GM18511 (cell line): ENCODE results near the gene TIMP3.

Experiments
- ATAC-seq: cut with Tn5 transposase; IDR thresholded peaks from one replicate; pipeline ENCODE4 v1.9.1; 2021; ENCODE audit warnings: mild to moderate bottlenecking, moderate library complexity; ENCODE audit not compliant: unreplicated experiment

The TIMP3 gene

DNA sequence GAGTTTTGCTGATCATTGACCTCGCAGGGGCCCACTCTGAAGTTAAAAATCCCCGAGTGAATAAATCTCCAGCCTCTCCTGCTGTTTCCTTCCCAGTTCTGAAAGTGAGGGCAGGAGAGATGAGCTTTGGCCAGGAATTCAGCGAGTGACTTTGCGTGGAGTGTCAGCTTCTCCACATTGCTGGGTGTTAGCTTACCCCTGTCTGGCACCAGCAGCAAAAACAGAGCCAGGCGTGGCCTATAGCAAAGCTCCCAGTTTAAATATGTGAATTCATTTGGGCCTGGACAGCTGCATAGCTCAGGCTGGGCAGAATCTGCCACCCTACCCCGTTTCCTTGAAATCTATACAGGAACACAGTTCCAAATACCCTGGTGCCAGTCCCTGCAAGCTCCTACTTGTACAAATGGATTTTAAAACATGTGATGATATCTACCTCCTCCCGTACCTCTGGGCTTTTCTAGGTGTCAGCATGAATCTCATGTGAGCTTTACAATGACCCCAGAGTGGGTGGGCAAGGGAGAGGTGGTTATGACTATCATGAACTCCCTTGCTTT lies 25.6 kb downstream of the TIMP3 start:
- no peak for ATAC-seq

DNA sequence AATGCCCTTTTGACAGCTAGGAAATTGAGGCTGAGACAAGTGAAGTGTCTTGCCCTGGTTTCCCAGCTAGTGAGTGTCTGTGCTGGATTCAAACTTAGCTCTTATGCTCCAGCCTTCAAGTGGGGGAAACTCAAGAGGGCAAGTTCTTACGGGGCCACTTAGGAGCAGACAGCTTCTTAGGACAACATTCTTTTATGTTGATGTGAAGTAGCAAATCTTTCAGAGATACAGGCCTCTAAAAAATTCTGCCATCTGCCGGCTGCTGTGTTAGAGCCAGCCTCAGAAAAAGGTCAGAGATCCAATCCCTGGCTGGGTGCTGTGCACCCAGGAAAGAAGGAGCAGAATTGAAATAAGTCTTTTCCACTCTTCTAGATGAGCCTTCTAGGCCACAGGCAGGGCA lies 26.6 kb downstream of the TIMP3 start:
- no peak for ATAC-seq

- no peak for ATAC-seq
These were observed 27.1 kb downstream of the TIMP3 start for GRCh38 chr22:32828561-32828960.

DNA sequence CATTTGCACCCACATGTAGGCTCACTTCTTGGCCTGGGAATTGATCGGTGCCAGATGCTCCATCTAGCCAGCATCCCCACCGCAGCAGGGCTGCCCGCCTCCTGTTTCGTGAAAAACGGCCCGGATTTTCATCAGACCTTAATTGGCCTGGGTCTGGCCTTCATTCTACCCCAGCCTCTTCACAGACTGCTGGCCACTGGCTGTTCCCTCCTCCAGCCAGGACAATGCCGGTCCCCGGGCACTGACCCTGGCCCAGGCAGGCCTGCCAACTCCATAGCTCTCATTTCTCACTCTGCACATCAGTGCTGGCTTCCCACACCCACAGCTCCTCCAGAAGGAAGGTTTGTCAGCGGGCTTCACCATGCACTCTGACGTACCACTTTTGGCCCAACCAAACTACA lies 27.9 kb downstream of the TIMP3 start:
- ATAC-seq = no peak

DNA sequence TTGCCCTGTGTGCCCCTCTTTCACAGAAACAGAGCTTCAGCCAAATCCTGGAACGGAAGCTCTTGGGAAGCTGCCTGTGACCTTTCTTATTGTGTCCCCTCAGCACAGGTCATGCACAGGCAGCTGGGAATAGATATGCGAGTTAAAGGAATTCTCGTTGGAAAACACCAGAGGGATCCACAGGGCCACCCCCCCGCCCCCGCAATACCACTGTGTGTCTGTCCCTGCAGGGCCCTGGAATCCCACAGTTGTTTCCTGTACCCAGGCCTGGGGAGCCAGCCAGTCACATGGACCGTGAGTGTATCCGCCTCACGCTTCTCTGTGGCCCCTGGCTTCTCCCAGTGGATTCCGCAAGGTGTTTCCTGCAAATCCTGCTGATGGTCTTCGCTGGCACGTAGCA lies 29.0 kb downstream of the TIMP3 start:
- no peak for ATAC-seq

- ATAC-seq = no peak
These were observed 29.5 kb downstream of the TIMP3 start for GRCh38 chr22:32830957-32831356.

- no peak for ATAC-seq
These were observed 30.1 kb downstream of the TIMP3 start for GRCh38 chr22:32831584-32831983.

GRCh38 chr22:32832174-32832573 lies 30.7 kb downstream of the TIMP3 start:
- no peak for ATAC-seq

- ATAC-seq = no peak
These were observed 35.0 kb downstream of the TIMP3 start for GRCh38 chr22:32836280-32837123.

DNA sequence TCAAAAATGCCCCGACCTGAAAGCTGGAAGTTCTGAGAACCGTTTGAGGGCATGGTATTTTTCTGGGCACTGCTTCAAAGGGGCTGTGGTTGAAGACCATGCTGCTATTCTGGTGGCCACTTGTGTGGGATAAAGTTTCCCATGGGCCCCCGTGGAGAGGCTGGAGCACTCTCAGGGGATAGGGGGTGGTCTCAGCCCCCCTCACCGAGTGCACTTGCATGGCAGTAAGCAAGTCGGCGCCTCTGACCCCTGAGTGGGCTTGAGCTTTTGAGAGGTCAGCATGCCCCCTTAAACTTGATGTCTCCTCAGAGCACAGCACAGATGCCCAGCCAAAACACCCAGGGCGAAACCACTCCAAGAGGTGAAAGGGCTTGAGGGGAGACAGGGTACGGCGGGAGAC lies 35.6 kb downstream of the TIMP3 start:
- no peak for ATAC-seq

GRCh38 chr22:32837803-32838202 lies 36.3 kb downstream of the TIMP3 start:
- no peak for ATAC-seq

DNA sequence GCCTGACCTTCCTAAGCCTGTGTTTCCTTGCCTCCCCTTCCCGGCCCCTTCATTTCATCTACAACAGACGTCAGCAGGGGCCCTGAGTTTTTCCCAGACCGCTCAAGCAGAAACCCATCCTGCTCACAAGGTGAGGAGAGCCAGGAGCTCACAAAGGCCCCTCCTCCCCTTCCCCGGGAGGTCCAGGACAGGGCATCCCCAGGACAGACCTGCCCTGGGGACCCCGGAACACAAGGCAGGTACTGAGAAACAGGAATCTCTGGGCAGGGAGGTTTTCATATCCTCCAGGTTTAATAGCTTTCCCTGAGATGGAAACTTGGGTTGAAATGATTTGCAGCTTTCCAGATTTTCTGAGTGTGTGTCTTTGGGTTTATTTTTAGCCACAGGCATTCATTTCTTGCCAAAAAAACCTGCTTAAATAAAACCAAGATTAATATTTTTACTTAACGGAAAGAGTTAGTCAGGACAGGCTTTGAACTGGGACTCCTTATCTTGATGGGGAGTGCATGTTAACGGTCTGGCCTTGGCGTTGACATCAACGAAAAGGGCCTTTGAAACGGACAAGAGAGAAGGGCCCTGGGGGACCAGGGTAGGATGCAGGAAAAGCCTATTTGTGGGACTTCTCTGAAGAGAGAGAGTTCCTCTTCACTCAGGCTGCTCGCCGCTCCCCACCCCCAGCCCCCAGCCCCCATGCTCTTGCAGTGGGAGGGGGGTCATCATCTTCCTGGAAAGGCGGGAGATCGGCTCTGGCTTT lies 38.5 kb downstream of the TIMP3 start:
- no peak for ATAC-seq

GRCh38 chr22:32841175-32841574 lies 39.7 kb downstream of the TIMP3 start:
- ATAC-seq = no peak

DNA sequence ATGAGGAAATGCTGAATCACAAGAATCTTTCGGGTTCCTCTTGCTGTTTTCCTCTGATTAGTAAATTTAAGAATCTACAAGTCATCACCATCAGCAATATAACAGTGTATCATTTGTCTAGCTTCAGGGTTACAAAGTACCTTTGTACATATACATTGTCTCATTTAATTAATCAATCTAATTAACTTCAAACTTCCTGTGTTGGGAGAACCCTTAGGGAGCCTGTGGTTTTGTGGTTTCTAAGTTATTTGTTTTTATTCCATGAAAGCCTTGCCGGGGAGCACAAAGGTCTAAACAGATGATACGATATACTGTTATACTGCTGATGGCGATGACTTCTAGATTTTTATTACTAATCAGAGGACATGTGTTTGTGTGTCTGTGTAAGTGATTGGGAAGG lies 41.0 kb downstream of the TIMP3 start:
- no peak for ATAC-seq

- ATAC-seq = no peak
These were observed 41.8 kb downstream of the TIMP3 start for GRCh38 chr22:32843300-32843699.

DNA sequence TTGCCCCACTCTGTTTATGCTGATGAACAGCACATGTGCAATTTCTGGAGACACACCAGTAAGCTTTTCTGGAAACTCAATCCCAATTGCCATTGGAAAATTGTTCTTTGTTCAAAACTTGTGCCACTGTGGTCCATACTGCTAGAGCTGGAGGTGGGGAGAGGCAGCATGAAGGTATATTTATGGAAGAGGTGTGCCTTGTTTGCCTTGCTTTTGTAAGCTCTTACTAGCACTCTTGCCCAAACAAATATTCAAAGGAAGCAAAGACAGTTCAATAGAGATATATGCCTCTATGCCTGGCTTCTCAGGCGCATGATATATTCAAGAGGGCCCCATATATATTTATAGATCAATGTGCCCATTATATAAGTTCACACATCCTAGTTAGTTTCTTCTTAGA lies 42.7 kb downstream of the TIMP3 start:
- ATAC-seq = no peak

DNA sequence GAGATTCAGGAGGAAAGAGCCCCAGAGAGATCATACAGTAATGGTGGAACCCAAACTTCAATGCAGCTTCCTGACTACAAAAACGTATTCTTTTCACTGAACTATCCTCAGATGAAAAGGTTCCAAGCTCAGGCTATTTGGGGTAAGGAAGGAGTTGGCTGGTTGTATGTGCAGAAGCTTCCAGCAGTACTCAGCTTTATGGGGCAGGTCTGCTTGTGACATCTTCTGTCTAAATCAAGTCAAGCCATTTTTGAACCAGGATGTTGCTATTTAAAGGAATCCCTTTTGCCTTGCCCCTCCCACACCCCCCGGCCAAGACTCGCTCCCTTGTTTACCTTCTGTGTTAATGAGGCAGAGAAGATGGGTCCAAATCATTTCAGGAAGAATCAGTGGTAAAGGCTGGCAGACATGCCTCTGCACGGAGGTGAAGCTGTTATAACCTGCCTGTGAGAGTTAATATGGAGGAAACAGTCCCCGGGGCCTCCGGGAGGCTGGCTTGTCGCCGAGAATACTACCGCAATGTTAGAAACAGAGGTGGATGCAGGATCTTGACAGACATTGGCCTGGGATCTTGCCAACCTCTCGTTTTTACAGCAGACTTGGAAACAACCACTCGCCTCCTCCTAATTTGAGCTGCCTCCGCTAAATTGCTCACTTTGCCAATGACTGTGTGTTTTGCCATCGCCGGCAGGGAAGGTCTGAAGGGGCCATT lies 45.4 kb downstream of the TIMP3 start:
- ATAC-seq = no peak

DNA sequence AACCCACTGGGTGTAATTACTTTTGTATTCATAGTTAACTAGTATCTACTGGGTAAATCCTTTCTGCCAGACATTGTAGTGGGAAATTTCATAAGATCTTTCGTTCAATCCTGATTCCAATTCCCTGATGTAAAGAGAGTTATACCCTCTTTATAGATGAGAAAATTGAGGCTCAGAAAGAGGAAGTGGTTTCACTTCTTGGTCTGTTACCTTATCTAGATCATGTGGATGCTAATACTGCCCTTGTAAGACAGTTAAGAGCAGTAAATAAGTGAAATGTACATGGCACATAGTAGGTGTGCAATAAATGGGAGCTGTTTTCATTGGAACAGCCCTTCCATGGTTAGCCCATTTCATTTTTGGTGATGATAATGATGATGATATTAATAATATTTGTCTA lies 46.7 kb downstream of the TIMP3 start:
- ATAC-seq = no peak

DNA sequence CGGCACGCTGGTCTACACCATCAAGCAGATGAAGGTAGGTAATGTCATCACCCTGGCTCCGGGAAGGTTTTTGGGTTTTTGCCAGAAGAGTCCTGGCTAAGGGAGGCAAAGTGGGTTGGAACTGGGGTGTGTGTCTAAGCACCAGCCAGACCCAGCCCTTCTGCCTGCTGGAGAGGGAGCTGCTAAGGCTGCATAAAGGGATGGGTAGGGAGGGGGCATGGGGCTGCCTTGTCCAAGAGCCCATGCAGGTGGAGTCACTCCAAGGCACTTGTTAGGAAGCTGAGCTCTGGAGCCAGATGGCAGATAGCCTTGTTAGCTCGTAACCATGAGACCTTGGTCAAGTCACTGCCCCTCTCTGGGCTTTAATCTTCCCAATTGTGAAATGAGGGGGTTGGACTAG lies 48.0 kb downstream of the TIMP3 start:
- ATAC-seq = no peak

GRCh38 chr22:32850157-32850556 lies 48.7 kb downstream of the TIMP3 start:
- no peak for ATAC-seq
